Measurements from ENCODE around the gene ASPDH. TPM values are rescaled to one million over a fixed set of nuclear protein-coding genes. Genes with fewer than 3 reads are reported as not detected.

Gene ASPDH
- total and polyA plus RNA-seq, 2 experiments from 2014 or later = not detected

DNA sequence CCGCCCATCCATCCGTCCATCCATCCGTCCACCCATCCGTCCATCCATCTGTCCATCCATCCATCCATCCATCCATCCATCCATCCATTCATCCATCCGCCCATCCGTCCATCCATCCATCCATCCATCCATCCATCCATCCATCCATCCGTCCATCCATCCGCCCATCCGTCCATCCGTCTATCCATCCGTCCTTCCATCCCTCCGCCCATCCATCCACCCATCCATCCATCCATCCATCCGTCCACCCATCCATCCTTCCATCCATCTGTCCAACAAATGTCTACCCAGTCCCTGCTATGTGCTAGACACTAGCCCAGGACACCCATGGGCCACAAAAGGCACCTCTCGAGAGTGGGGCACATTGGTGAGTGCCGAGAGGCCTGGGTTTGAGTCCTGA is 38.8 kb upstream of the ASPDH start:
- H3F3A ChIP-seq (ENCODE audit: insufficient read depth) = no peaks in the 10 kb centered on the region
- no peaks in the 10 kb centered on the region for H3K4me1 ChIP-seq (ENCODE audit: insufficient read depth)
- no peaks in the 10 kb centered on the region for H3K9me2 ChIP-seq (ENCODE audit: insufficient read depth)
- no peaks in the 10 kb centered on the region for H3K9me3 ChIP-seq (ENCODE audit: low read depth)
- H4K20me1 ChIP-seq (ENCODE audit: insufficient read depth) = no peaks in the 10 kb centered on the region
- no peak overlapping the region for H3K4me3 ChIP-seq
- no peak overlapping the region for H2AFZ ChIP-seq
- in situ Hi-C loops (cut with MboI) = no loop called here
- H3K4me2 ChIP-seq (ENCODE audit: unreplicated experiment) = no peak overlapping the region
- no peak for DNase-seq
- H3K27ac ChIP-seq = no peak overlapping the region
- H3K79me2 ChIP-seq (ENCODE audit: insufficient read depth) = no peaks in the 10 kb centered on the region
- WGBS, 2 experiments (ENCODE audit: low coverage in 1 of 2, low lambda C conversion rate in 2 of 2, missing lambda C conversion rate in 2 of 2) = 61 to 69% methylated on average over 10 to 15 of the region's 15 CpGs
- H3K36me3 ChIP-seq (ENCODE audit: low read depth) = no peaks in the 10 kb centered on the region
- TF ChIP-seq EZH2 (IDR thresholded peaks at IDR 0.05; ENCODE audit: insufficient read depth, poor library complexity, severe bottlenecking) (no peak), EZH2phosphoT487 (IDR thresholded peaks at IDR 0.05; ENCODE audit: insufficient read depth, low read depth) (no peak)
- no peak overlapping the region for H3K9ac ChIP-seq
- peaks cover 11% of the 10 kb centered on the region; the same call in 1 of the 2 replicates for H3K27me3 ChIP-seq (replicated peaks; ENCODE audit: insufficient read depth)

- no peaks in the 10 kb centered on the region for H3K79me2 ChIP-seq (ENCODE audit: insufficient read depth)
- WGBS, 2 experiments (ENCODE audit: low coverage in 1 of 2, low lambda C conversion rate in 2 of 2, missing lambda C conversion rate in 2 of 2) = 1% methylated on average over 13 to 22 of the region's 22 CpGs
- H3K9me3 ChIP-seq (ENCODE audit: low read depth) = no peaks in the 10 kb centered on the region
- peak; percentile 18 for DNase-seq
- H3K9ac ChIP-seq = no peak overlapping the region
- peaks cover 6% of the 10 kb centered on the region; the same call in 1 of the 2 replicates for H3K27me3 ChIP-seq (replicated peaks; ENCODE audit: insufficient read depth)
- H3F3A ChIP-seq (ENCODE audit: insufficient read depth) = no peaks in the 10 kb centered on the region
- no peaks in the 10 kb centered on the region for H3K36me3 ChIP-seq (ENCODE audit: low read depth)
- no peak overlapping the region for H3K4me2 ChIP-seq (ENCODE audit: unreplicated experiment)
- no peak overlapping the region for H2AFZ ChIP-seq
- in situ Hi-C loops (cut with MboI) = no loop called here
- no peak overlapping the region for H3K27ac ChIP-seq
- TF ChIP-seq EZH2 (IDR thresholded peaks at IDR 0.05; ENCODE audit: insufficient read depth, poor library complexity, severe bottlenecking) (peak; percentile 47), EZH2phosphoT487 (IDR thresholded peaks at IDR 0.05; ENCODE audit: insufficient read depth, low read depth) (no peak)
- no peak overlapping the region for H3K4me3 ChIP-seq
- no peaks in the 10 kb centered on the region for H4K20me1 ChIP-seq (ENCODE audit: insufficient read depth)
- no peaks in the 10 kb centered on the region for H3K9me2 ChIP-seq (ENCODE audit: insufficient read depth)
- H3K4me1 ChIP-seq (ENCODE audit: insufficient read depth) = no peaks in the 10 kb centered on the region
These were observed 38.0 kb upstream of the ASPDH start for GRCh38 chr19:50551715-50552187.

GRCh38 chr19:50551034-50551714 is 37.5 kb upstream of the ASPDH start:
- Histone ChIP-seq H3K79me2 (ENCODE audit: insufficient read depth) (no peaks in the 10 kb centered on the region), H2AFZ (no peak overlapping the region), H3K27me3 (replicated peaks; ENCODE audit: insufficient read depth) (peaks cover 6% of the 10 kb centered on the region; the same call in 1 of the 2 replicates), H3K4me1 (ENCODE audit: insufficient read depth) (no peaks in the 10 kb centered on the region), H3K4me3 (no peak overlapping the region), H3K9ac (no peak overlapping the region), H3K9me3 (ENCODE audit: low read depth) (no peaks in the 10 kb centered on the region), H3K27ac (no peak overlapping the region), H3F3A (ENCODE audit: insufficient read depth) (no peaks in the 10 kb centered on the region), H4K20me1 (ENCODE audit: insufficient read depth) (no peaks in the 10 kb centered on the region), H3K36me3 (ENCODE audit: low read depth) (no peaks in the 10 kb centered on the region), H3K9me2 (ENCODE audit: insufficient read depth) (no peaks in the 10 kb centered on the region), H3K4me2 (ENCODE audit: unreplicated experiment) (no peak overlapping the region)
- 27 to 38% methylated on average over 10 to 32 of the region's 32 CpGs for WGBS, 2 experiments (ENCODE audit: low coverage in 1 of 2, low lambda C conversion rate in 2 of 2, missing lambda C conversion rate in 2 of 2)
- no peak for DNase-seq
- TF ChIP-seq EZH2phosphoT487 (IDR thresholded peaks at IDR 0.05; ENCODE audit: insufficient read depth, low read depth) = no peak
- in situ Hi-C loops (cut with MboI) = no loop called here

GRCh38 chr19:50550594-50550966 is 36.9 kb upstream of the ASPDH start:
- Histone ChIP-seq H3F3A (ENCODE audit: insufficient read depth) (no peaks in the 10 kb centered on the region), H3K27ac (no peak overlapping the region), H3K27me3 (replicated peaks; ENCODE audit: insufficient read depth) (peaks cover 6% of the 10 kb centered on the region; the same call in 1 of the 2 replicates), H3K9me2 (ENCODE audit: insufficient read depth) (no peaks in the 10 kb centered on the region), H4K20me1 (ENCODE audit: insufficient read depth) (no peaks in the 10 kb centered on the region), H3K36me3 (ENCODE audit: low read depth) (no peaks in the 10 kb centered on the region), H3K9ac (no peak overlapping the region), H3K4me3 (no peak overlapping the region), H3K9me3 (ENCODE audit: low read depth) (no peaks in the 10 kb centered on the region), H3K4me1 (ENCODE audit: insufficient read depth) (no peaks in the 10 kb centered on the region), H2AFZ (no peak overlapping the region), H3K79me2 (ENCODE audit: insufficient read depth) (no peaks in the 10 kb centered on the region), H3K4me2 (ENCODE audit: unreplicated experiment) (no peak overlapping the region)
- in situ Hi-C loops (cut with MboI) = no loop called here
- TF ChIP-seq EZH2phosphoT487 (IDR thresholded peaks at IDR 0.05; ENCODE audit: insufficient read depth, low read depth) (no peak), EZH2 (IDR thresholded peaks at IDR 0.05; ENCODE audit: insufficient read depth, poor library complexity, severe bottlenecking) (no peak)
- DNase-seq = no peak
- WGBS, 2 experiments (ENCODE audit: low coverage in 1 of 2, low lambda C conversion rate in 2 of 2, missing lambda C conversion rate in 2 of 2) = 41 to 45% methylated on average over 5 to 8 of the region's 8 CpGs

Data from GM23248 (cell line).